Measurements from ENCODE around the gene ATP6V1G3.
"Not testable (repeated sequence)": the region's sequence is repeated elsewhere in the genome, so short reads cannot be mapped to it uniquely, and the experiment has no call there.

Gene ATP6V1G3

DNA sequence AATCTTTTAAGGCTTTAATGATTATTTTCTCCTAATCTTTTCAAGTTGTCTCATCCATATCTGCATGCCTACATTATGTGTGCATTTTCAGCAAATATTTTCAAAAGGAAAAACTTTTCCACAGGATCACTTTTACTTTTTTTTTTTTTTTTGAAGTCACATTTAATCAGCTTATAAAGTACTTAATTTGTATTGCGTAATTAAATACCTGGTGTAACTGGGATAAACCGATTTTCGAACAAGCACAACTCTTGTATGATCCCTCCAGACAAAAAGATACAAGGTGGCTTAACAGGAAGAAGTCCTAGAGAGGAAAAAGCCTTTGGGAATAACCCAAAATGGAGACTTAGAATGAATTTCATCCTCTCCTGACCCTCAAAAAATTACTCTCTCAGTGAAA lies 1.3 kb upstream of the ATP6V1G3 start:
- DNase-seq, result no peak

DNA sequence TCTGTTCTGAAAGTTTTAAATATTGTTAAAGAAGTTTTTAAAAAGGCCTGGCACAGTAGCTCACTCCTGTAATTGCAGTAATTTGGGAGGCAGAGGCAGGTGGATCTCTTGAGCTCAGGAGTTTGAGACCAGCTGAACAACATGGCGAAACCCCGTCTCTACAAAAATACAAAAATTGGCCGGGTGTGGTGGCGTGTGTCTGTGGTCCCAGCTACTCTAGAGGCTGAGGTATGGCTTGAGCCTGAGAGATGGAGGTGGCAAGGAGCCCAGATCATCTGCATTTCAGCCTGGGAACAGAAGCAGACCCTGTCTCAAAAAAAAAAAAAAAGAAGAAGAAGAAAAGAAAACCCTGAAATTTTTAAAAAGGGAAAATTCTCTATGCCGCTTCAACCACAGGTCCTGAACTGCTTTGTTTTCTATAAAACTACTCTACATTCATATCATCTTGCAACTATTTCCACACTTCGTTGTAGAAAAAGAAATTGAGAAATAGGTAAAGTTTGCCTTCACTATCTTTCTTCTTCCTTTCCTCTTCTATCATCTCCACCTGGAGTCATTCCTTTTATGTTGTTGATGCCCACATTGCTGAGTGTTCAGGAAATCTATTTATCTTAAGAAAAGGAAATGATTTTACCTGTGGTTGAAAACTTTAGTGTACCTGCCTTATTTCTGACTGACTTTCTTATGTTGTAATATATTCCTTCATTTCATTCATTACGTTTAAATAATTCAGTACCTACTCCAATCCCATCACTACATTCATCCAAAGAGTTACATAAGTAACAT lies 1.7 kb downstream of the ATP6V1G3 start:
- DNase-seq, result no peak

DNA sequence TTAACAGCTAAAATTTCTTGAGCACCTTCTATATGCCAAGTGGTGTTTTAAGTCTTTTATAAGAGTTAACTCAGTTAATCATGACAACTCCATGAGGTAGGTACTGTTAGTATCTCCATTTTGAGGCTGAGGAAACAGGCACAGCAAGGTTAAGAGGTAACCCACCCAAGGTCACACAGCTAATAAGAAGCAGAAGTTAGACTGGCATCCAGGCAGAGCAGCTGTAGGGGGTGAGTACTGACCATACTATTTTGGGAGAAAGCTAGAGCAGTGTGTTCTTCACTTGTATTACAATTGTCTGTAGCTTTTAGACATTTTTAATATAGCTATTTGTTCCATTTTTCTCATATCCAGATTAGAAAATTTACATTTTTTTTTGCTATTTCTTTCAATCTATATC lies 4.8 kb downstream of the ATP6V1G3 start:
- DNase-seq, result no peak

DNA sequence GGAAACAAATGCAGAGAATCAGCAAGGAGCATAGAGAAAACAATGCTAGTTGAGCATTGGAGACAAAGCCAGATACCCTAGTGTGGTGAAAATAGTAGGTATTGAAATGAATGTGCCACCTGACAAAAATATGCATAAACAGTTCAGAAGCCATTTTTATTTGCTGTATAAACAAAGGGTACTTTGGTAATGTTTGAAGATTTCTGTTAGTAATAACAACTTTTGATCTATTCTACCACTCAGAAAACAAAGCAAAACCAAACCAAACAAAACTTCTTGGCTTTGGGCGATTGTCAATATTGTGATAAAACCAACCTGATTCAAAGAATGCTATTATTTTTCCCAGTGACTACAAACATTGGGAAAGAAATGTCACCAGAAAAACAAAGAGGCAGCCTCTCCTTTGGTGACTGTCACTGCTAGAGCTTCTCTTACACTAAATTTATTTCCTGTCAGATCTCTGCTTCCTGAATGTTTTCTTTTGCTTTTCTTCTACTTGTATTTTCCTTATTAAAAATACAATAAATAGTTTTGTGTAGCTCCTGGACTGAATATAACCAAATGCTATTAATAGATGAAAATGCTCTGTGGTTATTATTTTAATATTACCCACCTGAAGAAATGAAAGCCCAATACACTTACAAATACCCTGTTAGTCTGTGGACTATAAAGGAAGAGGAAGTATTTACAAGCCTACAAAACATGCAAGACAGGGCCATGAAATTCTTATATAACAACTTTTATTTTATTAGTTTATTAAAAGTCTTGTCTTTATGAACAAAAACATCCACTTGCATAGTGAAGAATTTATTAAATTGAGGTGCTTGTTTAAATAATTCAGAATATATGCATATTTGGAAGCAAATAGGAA lies 5.7 kb downstream of the ATP6V1G3 start:
- DNase-seq, result no peak

DNA sequence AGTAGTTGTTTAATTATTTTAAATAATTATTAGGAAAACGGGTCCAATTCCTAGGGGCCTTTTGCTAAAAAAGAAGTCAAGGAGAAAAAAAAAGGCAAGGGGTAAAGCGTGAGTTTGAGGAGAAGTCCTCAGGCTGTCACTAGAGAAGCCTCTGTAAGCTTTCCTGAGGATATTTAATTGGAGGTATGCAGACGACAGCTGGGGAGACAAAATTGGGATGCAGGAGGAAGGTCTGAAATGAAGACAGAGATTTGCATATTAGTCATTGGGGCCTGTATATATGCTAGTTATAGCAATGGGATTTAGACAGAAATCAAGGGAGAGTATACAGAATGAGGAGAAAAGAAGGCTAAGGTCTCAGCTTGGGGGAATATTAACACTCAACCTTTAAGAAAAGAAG lies 8.6 kb downstream of the ATP6V1G3 start:
- DNase-seq, result no peak

DNA sequence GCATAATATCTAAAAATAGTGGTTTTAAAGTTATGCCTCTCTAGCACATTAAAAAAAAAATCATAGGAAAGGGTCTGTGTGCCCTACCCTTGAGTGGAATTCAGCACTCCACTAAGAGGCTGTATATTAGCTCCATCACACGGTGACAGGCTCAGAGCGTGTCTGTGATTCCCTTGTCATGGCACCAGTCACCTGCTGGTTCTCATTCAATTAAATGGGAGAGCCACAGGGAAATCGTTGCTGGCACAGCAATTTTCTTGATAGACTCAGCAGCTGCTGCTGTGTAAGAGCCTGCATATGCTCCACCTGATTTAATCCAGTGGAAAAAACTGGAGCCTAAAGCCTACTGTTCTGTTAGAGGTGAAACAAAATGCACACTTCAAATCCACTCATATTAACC lies 9.5 kb downstream of the ATP6V1G3 start:
- no peak for DNase-seq

DNA sequence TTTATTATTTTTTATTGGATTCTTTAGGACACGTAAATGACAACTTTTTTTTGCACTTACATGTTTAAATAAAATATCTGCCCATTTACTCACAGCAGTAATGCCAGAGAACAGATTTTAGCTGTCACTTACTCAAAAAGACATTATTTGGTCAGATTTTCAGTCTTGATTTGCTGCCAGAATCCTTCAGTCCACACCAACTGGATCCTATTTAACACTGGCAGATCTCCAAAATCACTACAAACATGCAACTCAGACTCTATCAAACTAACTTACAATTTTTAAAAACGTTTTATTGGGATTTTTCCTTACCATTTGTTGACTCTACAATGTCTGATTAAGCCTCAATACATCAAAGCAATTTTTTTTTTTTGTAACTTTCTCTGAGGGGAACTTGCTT lies 11.1 kb downstream of the ATP6V1G3 start:
- no peak for DNase-seq

DNA sequence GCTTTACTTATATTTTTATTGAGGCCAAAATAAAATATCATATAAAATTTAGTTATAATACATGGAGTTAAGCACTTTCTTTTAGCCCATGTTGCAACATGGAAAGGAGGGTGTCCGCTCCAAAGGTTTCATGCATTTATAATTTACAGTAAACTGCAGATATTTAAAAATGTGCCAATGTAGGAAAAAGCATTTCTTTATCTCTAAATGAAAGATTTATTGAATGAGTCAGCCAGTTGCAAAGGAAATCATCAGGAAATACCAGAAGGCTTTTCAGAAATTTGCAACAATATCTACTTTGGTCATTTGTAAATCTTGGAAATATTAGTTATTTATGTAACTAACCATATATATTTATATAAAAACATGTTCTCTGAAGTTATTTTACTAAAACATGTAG lies 12.1 kb downstream of the ATP6V1G3 start:
- DNase-seq, result no peak

DNA sequence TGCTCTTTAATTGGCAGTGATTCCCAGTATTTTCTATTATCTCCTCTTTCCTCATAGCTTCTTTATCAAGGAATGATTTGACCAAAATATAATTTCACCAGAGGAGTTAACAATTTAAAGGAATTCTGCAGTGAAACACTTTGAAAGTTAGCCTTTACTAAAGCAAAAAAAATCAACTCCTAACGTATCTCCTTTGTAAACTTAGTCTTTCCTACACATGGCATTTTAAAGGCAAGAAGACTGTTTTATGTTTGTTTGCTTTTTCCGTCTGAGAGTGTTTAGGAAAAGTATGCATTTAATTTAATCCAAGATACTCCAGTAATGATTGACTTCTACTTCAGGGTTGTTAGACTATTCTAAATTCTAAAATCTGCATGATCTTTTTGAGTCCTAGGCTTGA lies 15.9 kb downstream of the ATP6V1G3 start:
- no peak for DNase-seq

DNA sequence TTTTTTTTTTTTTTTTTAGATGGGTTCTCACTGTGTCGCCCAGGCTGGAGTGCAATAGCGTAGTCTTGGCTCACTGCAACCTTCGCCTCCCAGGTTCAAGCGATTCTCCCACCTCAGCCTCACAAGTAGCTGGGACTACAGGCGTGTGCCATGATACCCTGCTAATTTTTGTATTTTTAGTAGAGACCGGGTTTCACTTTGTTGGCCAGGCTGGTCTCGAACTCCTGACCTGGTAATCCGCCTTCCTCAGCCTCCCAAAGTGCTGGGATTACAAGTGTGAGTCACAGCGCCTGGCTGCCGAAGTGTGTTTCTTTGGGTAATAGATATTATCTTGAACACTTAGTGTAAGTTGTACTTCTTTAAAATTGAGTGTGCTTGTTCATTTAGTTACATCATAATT lies 16.4 kb downstream of the ATP6V1G3 start:
- not testable (repeated sequence) for DNase-seq

DNA sequence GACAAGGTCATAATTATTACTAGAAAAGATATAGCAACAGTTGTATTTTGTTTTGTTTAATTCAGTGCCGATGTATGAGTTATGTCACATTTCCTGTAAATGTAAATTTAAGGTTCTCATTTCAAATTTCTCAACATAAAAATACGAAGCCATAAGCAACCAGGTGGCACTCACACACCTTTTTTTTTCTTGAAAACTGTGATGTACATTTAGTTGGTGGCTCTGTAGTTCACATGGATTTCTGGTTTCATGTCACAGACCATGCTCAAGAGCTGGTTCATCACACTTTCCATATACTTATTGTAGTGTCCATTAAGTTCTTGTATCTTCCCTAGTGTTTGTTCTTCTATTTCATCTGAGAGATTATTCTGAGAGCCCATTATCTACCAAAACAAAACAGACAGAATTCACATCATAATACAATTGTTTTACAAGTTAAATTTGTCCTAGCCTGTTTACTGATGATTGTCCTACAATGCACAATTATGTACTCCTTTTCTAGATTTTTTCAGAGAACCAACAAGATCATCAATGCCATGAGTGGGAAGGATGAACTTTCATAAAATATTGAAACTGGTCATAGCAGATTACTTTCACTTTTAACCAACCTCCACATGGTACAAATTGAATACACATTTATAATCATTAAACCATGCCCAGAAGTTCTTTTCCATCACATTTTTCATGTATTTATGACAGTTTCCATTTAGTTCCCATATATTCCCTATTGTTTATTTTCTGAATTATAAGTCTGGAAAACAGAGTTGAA lies 17.1 kb downstream of the ATP6V1G3 start:
- DNase-seq, result no peak

DNA sequence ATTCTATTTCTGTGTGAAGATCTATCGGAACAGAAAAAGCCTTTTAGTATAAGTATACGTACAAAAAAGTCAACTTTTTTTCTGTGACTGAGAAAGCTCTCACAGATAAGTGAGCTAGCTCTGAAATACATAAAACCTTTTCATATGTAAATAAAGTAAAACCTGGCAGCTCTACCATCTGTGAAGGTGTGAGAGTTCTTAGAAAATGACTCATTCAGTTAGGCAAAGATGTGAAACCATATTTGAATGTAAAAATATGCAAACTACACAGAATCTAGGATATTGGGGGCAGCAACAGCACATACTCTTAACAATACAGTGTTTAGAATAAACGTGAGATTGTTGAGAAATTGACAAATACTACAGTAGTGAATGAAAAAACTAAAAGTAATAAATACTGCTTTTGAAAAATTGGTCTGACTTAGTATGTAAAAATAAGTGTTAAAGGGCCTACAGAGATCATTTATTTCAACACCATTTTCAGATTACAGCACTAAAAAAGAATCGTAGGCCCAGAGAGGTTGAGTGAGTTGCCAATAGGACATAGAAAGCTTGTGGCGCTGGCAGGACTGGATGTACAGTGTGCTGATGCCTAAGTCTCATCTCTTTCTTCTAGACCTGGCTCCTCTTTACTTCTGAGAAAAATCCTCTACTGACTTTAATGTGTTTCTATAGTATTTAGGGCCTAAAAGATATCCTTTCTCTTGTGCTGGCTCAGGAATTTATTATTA lies 19.8 kb downstream of the ATP6V1G3 start:
- DNase-seq, result no peak

DNA sequence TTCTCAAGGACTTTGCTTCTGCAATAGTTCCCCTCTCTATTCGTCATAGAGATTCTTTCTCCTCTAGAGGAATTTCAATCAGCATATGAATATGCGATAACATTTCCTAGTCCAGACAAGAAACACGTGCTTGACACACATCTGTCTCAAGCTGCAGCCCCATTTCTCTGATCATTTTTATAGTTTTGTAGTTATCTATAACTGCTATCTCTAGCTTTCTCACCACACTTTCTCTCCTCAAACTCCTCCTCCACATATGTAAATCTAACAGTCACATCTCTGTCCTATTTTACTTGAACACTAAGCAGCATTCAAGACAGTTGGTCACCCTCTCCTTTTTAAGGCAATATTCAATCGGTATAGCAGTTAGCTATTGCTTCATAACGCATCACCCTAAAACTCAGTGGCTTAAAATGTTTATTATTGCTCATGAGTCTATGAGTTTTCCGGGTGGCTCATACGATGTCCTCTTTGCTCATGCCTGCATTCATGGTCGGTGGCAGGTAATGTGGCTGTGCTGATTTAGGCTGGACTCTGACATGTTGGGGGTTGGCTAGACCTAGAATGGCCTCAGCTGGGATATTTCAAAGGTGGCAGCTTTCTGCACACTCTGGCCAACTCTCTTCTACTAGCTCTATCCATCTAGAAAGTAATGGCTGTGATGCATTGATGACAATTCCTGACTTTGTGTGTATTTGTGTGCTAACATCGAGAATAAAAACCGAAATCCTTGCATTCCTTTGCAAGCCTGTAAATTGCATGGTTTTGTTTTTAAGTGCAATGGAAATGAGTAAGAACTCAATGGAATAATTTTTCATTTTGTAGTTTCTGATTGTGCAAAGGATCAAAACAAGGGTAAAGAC lies 20.6 kb downstream of the ATP6V1G3 start:
- no peak for DNase-seq

DNA sequence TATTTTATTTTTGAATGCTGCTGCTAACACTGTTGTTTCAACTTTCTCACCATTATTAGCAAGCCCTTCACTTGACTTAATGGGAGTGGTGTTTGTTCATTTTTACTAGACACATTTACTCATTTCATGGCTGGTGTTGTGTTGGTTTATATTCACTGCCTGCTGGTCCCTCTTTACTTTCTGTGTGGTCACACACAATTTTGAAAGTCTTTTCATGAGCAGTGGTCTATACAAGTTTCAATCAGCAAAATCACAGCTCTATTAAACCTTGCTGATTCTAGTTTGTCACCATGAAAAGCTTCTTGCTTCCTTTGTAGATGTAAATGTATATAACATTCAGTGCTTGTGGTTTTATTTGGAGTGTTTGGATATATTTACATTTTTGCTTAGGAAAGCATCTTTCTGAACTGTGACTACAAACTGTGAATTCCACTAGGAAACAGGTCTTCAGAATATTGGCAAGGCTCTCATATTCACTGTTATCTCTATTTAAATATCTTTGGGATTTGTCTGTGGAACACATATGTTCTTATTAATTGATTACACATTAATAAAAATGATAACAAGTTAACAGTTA lies 22.8 kb downstream of the ATP6V1G3 start:
- DNase-seq, result no peak

DNA sequence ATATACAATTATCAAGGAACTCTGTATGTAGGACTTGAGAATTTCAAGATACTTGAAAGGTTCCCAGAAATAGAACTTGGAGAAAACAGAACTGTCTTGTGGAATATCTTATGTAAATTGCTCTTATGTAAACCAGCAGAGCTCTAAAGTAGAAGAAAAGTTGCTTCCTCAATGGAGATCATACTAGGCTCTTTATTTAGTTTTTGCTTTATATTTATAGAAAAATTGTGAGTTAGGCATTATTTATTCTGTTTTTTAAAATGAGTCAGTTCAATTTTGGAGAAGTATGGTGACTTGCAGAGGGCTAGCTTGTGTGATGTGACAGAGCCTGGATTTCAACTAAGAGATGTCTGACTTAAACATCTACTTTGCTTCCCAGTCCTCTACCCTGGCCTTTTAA lies 40.4 kb downstream of the ATP6V1G3 start:
- no peak for DNase-seq

DNA sequence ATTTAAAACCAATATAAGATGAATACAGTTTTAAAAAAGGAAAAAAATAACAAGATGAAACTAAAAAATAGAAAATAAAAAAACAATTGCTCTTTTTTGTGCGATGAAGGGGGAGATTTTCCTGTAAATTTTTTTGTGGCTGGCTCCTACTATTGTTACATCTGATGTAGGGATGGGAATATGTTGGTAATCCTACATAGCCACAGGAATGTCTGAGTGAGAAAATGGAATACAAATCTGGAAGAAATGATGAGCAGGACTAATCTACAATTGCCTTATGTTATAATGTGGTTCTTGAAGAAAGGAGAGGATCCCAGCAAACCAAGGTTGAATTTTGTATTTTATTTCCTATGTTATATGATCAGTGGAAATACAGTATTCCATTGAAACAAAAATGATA lies 40.9 kb downstream of the ATP6V1G3 start:
- DNase-seq, result no peak

DNA sequence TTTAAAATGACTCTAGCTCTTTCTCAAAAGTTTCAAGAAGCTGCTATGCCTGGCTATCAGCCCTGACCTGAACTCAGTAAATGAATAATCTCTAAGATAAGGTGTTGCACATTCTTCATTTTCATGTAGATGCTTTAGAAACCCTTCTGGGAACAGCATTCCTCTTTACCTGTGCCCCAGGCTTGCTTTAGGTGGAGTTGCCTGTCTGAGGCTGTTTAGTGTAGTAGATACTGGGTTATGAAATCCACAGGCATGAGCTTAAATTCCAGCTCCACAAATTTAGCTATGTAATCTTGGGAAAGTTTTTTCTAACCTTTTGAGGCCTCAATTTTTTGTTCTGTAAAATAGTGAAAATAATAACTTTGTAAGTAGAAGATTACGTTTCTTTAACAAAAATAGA lies 41.6 kb downstream of the ATP6V1G3 start:
- no peak for DNase-seq

DNA sequence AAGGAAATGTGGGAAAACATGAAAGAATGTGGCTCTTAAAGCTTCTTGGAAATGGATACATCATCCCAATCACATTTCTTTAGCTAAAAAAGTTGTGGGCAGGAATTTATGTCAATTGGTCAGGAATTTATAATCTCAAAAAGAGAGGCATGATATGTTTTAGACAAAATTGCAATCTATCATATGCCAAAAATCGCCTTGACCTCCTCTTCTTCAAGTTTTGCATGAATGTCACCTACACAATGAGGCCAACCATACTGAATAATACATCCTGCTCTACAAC lies 42.4 kb downstream of the ATP6V1G3 start:
- no peak for DNase-seq

DNA sequence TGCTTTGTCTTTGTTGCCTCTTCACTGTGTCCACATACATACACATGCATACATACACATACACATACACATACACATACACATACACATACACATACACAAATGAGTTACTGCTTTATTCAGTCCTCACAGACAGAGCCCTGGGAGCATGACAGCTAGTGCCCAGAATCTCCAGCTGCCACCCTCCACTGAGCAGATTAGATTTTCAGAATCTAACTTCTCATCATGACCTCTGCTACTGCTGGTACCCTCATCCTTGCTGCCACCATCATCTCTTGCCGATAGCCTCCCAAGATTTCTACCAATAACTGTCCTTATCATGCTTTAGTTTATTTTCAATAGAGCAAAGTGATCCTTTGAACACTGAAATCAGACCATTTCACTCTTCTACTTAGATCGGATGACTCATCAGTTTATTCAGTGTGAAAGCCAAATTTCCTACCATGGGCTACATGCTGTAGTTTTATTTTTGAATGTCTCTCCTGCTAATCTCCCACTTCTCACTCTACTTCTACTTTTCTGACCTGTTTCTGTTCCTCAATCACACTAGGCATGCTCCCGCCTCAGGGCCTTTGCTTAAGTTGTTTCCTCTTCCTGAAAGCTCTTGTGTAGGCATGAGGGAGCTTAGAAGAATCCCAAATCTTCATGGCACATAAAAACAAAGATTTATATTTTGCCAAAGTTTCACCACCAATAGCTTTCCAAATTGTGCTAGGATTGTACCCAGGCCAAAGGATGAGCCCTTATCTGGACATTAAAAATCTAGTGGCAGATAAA lies 43.0 kb downstream of the ATP6V1G3 start:
- no peak for DNase-seq

DNA sequence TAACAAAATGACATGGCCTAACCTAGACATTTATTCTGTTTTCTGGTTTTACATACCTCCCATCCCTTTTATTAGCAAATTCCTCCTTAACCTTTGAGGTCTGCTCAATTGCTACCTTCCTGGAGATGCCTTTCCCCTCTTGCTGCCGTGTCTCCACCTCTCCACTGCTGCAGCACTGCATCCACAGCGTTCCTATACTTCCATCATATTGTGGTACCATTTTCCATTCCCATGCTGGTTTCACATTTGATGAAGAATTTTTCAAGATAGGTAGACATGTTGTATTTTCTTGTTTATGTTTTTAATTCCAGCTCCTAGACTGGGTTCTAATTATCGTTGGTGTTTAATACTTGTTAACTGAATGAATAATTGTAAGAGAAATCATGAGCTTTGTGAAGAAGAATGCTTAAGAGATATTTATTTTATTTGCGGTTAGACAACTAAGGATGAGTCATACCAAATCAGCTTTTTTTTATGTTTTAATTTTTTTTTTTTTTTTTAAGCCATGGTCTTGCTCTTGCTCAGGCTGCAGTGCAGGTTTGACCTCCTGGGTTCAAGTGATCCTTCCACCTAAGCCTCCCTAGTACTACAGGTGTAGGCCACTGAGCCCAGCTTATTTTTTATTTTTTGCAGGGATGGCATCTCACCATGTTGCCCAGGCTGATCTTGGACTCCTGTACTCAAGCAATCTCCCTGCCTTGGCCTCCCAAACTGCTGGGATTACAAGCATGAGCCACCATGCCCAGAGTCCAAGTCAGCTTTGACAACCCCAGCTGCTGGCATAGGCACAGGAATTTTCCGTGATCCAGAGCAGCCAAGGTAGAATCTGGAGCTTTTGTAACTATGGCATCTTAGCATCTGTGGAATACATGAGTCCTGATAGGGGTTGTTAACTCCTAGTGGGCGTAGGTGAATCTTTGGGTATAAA lies 44.0 kb downstream of the ATP6V1G3 start:
- DNase-seq, result no peak
